ENCODE results near the gene FXYD2.

The FXYD2 gene

DNA sequence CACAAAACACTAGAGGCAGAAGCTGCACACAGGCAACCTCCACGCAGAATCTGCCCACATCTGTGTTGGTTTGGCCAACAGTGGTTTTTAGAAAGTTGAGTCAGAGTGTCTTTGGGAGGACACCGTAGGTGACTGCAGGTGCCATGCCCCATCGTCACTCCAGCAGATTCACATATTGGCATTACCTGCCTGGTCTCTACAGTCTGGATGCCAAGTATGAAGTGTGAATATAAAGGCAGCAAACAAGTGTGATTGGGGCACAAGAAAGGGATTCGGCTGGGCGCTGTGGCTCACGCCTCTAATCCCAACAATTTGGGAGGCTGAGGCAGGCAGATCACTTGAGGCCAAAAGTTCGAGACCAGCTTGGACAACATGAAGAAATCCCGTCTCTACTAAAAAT is 11.0 kb upstream of the FXYD2 start:
- DNase-seq (ENCODE audit: low read depth in 2 of 2), result no peak

GRCh38 chr11:117834838-117835443 is 10.4 kb upstream of the FXYD2 start:
- no peak for DNase-seq (ENCODE audit: low read depth in 2 of 2)

DNA sequence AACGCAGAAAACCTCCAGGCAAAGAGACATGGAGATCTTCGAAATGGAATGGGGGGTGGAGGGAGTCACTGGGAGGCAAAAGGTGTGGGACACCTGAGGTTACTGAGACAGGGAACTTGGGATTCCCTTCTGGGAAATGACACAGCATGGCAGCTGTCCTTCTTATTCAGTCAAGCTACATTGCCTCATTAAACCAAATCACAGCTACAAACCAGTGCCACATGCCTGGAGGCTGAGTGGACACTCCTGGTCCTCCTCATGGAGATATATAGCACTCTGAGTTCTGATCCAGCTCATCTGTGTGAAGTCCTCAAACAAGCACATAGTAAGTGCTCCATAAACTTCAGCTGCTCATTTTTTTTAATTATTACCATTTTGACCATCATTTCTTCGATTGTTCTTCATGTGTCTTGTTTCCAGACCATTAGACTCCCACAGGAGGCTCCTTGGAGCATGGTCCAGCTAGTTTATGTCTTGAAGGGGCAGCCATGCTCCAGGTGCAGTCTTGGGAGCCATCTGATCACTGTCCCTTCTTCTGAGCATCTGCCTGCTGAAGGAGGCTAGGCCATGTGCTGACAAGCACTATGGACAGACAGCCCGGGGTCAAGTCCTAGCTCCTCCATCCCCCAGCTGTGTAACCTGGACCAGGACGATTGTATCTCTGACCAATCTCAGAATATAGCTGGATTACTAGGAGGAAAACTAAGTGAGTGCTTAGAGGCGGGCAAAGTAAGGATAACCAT is 9.7 kb upstream of the FXYD2 start:
- no peak for DNase-seq (ENCODE audit: low read depth in 2 of 2)

- DNase-seq (ENCODE audit: low read depth in 2 of 2), result no peak
These were observed 8.9 kb upstream of the FXYD2 start for GRCh38 chr11:117833401-117833891.

GRCh38 chr11:117832511-117832910 is 8.0 kb upstream of the FXYD2 start:
- no peak for DNase-seq (ENCODE audit: low read depth in 2 of 2)

- no peak for DNase-seq (ENCODE audit: low read depth in 2 of 2)
These were observed 7.3 kb upstream of the FXYD2 start for GRCh38 chr11:117831661-117832415.

GRCh38 chr11:117830674-117831351 is 6.3 kb upstream of the FXYD2 start:
- no peak for DNase-seq (ENCODE audit: low read depth in 2 of 2)

DNA sequence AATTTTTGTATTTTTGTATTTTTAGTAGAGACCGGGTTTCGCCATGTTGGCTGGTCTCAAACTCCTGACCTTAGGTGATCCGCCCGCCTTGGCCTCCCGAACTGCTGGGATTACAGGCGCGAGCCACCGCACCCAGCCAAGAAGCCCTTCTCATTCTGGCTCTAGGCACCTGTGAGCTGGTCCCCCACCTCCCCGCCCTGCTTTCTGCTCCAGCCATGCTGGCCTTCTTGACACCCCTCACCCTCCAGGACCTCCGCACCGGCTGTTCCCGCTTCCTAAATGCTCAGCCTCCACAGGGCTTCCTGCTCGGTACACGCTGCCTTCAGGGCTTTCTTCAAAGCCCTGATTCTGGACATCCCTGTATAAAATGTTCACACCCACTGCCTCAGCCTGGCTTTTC is 5.5 kb upstream of the FXYD2 start:
- no peak for DNase-seq (ENCODE audit: low read depth in 2 of 2)

DNA sequence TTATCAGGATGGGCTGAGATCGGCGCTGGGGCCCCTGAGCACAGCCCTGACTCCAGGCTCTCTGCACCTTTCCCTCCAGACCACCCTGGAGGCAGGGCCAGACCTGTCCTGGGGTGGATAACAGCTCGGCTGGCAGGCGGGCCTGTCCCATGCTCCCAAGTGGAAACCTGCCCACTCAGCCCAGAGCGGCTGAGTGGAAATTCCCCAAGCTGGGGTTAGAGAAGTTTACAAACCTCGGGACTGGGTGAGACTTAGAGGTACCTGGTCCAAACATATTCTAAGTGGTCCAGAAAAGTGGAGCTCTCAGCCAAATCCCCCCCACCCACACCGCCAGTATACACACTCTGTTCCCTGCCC is 4.8 kb upstream of the FXYD2 start:
- DNase-seq (ENCODE audit: low read depth in 2 of 2), result no peak

GRCh38 chr11:117828611-117829368 is 4.2 kb upstream of the FXYD2 start:
- peak; percentile 64 to 79 for DNase-seq (ENCODE audit: low read depth in 2 of 2)

DNA sequence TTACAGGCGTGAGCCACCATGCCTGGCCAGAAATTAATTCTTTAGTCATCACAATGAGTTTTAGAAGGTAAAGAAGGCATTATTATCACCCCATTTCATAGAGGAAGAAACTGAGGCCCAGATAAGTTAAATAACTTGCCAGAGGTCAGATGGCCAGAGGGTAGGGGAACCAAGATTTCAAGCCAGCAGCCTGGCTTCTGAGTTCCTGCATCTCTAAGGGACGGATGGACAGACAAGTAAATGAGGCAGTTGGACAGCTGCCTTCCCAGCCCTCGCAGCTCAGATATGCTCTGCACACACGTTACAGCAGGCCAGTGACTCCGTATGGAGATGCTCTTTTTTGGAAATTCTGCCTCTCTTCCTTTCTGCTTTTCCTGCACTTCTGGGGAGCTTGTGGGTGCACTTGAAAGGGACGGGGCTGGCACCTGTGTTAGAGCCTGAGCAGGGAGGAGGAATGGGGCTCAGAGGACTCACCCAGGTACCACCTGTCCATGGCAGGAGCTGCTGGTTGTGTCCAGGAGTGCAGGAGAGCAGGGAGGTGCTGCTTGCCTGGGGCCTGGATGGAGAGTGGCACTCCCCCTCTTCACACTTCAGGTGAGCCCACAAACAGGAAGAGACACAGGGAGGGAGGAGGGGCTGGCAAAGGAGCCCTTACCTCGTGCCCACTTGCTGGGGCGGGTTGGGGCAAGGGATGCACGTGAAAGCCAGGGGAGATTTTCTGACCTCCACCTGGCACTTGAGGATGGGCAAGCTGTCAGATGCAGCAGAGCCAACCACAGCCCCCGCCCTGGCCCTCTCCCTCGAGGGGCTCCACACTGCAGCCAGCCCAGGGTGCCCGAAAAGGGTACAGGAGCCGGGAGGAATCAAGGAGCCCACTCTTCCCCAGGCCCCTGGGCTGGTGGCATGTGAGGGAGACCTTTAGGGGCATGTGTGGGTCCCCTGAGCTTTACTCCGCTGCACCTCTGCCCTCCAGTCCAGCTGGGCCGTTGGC is 3.3 kb upstream of the FXYD2 start:
- no peak for DNase-seq (ENCODE audit: low read depth in 2 of 2)

DNA sequence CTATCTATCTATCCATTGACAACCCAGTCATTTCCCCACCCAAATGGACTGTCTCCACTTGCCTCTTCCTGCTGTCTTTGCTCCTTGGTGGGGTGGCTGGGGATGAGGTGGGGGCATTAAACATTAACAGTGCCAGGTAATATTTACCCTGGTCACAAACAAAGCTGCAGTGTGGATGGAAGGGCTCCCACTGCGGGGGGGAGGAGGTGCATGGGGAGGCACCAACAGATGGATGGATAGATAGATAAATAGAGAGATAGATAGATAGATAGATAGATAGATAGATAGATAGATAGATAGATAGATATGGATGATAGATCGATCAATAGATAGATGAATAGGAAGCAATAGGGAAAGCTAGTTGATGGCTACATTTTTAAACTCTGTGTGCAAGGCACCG is 2.3 kb upstream of the FXYD2 start:
- DNase-seq (ENCODE audit: low read depth in 2 of 2), result no peak

DNA sequence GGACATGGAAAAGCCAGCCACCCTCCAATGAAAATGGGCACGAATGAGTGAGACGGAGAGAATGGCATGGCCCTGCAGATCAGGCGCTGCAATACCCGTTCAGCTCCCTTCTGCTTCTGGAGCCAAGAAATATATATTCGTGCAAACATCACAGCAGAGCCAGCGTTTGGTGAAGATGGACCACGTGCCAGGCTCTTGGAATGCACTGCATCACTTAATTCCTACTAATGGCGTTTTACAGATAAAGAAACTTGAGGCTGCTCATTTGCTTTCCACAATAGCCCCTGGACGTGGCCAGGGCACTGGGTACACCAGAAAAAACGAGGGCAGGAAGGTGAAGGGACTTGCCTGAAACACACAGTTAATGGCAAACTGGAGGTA is 1.6 kb upstream of the FXYD2 start:
- DNase-seq (ENCODE audit: low read depth in 2 of 2), result no peak

- no peak for DNase-seq (ENCODE audit: low read depth in 2 of 2)
These were observed 1.1 kb upstream of the FXYD2 start for GRCh38 chr11:117825538-117826189.

DNA sequence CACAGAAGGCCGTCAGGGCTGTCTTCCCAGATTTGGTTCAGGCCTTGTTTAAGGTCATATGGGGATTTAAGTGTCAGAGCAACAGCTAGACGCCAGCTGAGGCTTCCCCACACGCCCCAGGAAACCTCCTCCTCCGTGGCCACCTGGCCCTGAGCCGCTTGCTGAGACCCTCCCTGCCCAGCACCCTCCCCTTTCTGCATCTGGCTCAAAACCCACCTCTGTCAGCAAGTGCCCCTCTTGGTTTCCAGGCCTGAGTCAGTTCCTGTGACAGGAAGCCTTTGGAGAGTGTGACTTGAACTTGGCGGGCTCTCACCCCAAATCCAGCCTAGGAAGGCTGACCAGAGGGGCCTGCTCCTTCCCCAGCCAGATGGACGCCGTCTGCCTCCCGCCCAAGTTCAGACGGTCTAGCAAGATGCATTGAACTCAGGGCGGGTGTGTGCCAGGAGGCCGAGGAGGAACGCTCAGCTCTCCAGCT is 561 bp downstream of the FXYD2 start:
- DNase-seq (ENCODE audit: low read depth in 2 of 2), result no peak

- no peak for DNase-seq (ENCODE audit: low read depth in 2 of 2)
These were observed 1.1 kb downstream of the FXYD2 start for GRCh38 chr11:117823294-117823945.

GRCh38 chr11:117822074-117823033 is 2.2 kb downstream of the FXYD2 start:
- peak; percentile 34 to 51 for DNase-seq (ENCODE audit: low read depth in 2 of 2)

DNA sequence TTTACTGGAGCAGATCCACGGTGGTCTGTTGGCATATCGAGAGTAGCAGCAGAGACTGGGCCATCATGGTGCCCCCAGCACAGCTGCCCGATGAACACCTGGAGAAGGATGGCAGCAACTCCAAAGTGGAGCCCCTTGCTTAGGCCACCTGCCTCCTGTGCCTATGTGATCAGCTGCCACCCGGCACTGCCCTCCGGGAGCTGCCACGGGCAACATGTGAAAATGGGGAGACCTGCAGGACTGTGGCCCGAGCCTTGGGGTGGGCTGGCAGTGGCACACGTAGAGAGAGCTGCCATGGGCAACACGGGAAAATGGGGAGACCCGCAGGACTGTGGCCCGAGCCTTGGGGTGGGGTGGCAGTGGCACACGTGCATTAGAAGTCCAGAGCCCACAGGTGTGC is 3.1 kb downstream of the FXYD2 start:
- no peak for DNase-seq (ENCODE audit: low read depth in 2 of 2)

All from activated CD4-positive, alpha-beta T cell treated with anti-CD3 and anti-CD28 coated beads for 24 hours (primary cell).